ENCODE measurements around the gene SLBP.

SLBP gene

DNA sequence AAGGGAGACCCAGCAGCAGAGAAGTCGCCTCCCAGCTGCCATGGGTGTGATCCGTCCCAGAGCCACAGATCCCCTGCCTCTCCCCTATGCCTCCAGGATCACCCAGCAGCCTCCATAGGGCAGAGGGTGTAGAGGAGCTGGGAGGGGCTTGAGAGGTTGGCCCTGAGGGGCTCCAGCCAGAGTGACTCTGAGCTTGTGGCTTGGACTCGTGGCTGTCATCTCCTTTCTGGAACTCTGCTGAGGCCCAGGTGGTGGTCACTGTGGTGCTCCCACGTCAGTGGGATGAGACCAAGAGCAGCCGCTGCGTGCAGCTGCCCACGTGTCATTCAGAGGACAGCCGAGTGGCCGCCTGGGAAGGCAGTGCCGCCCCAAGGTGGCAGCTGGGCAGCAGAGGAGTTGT lies 13.4 kb upstream of the SLBP start:
- H3K27me3 Mint-ChIP-seq = no peaks in the 10 kb centered on the region
- H3K9me3 Mint-ChIP-seq (ENCODE audit: low read depth) = no peaks in the 10 kb centered on the region
- peaks cover 54% of the 10 kb centered on the region for H3K4me1 Mint-ChIP-seq (ENCODE audit: low read depth)
- peaks cover 9% of the 10 kb centered on the region for H3K36me3 Mint-ChIP-seq
- peak overlapping the region; percentile 95 for H3K4me3 Mint-ChIP-seq
- peak overlapping the region; percentile 76 for H3K27ac Mint-ChIP-seq

- peak overlapping the region; percentile 95 for H3K4me3 Mint-ChIP-seq
These were observed 11.1 kb upstream of the SLBP start for GRCh38 chr4:1723131-1723801.

DNA sequence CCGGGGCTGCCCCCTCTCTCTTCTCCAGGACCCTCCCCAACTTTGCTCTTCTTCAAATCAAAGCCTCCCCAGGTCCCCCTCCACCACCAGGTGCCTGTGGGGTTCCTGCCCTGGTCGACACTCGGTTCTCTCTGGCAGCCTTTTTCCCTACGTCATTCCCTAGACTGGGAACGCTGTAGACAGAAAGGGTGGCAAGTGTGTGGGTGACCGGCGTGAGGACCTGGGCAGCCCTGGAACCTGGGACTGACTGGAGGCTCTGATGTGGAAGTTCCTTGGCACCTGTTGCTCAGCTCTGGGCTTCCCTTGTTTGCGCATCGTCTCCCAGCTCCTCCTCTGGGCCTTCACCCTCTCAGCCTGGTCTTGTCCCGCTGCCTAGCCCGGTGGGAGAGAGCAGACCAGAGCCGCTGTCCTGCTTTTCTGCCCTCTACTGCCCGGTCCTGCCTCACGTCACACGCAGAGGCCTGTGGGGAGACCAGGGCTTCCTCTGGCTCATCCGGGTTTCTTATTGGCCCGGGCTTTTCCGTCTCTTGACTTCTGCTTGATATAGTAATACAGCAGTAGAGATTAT lies 10.5 kb upstream of the SLBP start:
- no peaks in the 10 kb centered on the region for H3K27me3 Mint-ChIP-seq
- H3K36me3 Mint-ChIP-seq = peaks cover 9% of the 10 kb centered on the region

More at GRCh38 chr4:1723131-1723801, 11.1 kb upstream of the SLBP start:
- Mint-ChIP-seq H3K27me3 (no peaks in the 10 kb centered on the region), H3K9me3 (ENCODE audit: low read depth) (no peaks in the 10 kb centered on the region), H3K36me3 (peaks cover 9% of the 10 kb centered on the region), H3K27ac (peak overlapping the region; percentile 99), H3K4me1 (ENCODE audit: low read depth) (peaks cover 57% of the 10 kb centered on the region)

DNA sequence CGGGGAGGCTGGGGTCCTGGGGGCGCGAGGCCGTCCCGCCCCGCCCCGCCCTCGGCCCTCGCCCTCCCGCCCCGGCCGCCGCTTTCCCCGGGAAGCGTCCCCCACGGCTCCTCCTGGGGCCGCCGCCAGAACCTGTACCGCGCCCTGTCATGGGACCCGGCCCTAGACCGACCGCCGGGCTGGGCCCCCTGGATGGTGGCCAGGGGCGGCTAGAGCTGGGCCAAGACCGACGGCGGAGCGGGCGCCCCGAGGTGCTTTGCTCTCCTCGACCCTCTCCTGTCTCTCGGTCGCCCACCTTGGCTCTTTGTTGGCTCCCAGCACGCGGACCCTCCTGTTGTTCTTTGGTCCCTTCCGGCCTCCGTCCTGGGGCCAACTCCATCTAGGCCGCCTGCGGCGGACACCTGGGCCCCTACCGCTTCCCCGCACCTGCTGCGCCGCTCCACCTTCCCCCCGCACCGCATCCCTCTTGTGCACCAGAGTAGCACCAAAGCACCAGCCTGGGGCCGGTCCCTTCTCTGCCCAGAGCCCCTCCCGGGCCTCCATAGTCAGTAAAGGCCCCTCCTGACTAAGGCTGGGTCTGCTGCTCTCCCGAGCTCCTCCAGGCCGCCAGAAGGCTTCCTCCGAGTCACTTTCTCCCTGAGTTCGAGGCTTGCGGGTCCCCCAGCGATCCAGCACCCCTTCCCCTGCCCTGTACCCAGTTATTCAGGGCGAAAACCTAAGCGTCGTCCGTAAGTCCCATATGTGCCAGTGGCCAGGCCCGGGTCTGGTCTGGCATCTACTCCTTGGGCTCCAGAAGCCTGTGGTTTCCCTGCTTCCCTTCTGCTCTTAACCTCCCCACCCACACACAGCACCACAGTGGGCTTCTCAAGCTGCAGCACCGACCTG lies 9.8 kb upstream of the SLBP start:
- Mint-ChIP-seq H3K4me3 (peak overlapping the region; percentile 95), H3K36me3 (peaks cover 9% of the 10 kb centered on the region)

More for the DNA sequence above, 10.5 kb upstream of the SLBP start:
- peak overlapping the region; percentile 99 for H3K27ac Mint-ChIP-seq
- no peaks in the 10 kb centered on the region for H3K9me3 Mint-ChIP-seq (ENCODE audit: low read depth)
- H3K4me1 Mint-ChIP-seq (ENCODE audit: low read depth) = peaks cover 57% of the 10 kb centered on the region
- H3K4me3 Mint-ChIP-seq = peak overlapping the region; percentile 95

DNA sequence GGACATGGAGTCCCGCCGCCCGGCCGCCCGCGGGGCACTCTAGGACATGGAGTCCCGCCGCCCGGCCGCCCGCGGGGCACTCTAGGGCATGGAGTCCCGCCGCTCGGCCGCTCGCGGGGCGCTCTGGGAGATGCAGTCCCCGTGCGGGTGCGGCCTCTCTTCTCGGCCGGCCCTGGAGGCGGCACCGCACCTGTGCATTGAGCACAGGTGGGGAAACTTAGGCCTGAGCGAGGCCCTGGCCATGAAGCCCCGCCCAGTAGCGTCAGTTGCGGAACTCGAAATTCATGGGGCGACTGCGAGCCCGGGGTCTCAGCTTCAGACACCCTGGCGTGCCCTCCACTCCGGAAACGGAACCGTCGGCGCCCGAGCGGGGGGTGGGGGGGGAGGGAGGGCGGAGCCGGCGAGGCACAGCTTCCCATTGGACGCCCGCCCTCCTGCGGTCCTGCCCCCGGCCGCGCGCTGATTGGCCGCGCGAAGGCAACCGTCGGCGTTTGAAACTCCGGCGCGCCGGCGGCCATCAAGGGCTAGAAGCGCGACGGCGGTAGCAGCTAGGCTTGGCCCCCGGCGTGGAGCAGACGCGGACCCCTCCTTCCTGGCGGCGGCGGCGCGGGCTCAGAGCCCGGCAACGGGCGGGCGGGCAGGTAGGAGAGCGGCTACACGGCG lies 9.0 kb upstream of the SLBP start, which contains the start of the genes TACC3 and TMEM129:
Gene TACC3, plus strand, starts transcription at position 519 of the 663 bp plus-strand sequence. CDS start 1,901 bp downstream, outside the sequence.
Gene TMEM129, minus strand, starts transcription at position 321 of the 663 bp plus-strand sequence. CDS start 486 bp downstream, outside the sequence.
- Mint-ChIP-seq H3K4me3 (peak within 1 kb of the TSS; percentile 95), H3K27ac (peak within 1 kb of the TSS; percentile 99), H3K27me3 (no peaks in the 10 kb centered on the region), H3K4me1 (ENCODE audit: low read depth) (peaks cover 50% of the 10 kb centered on the region), H3K36me3 (peaks cover 5% of the 10 kb centered on the region), H3K9me3 (ENCODE audit: low read depth) (no peaks in the 10 kb centered on the region)

More for the DNA sequence above, 9.8 kb upstream of the SLBP start:
- no peaks in the 10 kb centered on the region for H3K27me3 Mint-ChIP-seq
- no peaks in the 10 kb centered on the region for H3K9me3 Mint-ChIP-seq (ENCODE audit: low read depth)
- H3K27ac Mint-ChIP-seq = peak overlapping the region; percentile 99
- peaks cover 54% of the 10 kb centered on the region for H3K4me1 Mint-ChIP-seq (ENCODE audit: low read depth)

DNA sequence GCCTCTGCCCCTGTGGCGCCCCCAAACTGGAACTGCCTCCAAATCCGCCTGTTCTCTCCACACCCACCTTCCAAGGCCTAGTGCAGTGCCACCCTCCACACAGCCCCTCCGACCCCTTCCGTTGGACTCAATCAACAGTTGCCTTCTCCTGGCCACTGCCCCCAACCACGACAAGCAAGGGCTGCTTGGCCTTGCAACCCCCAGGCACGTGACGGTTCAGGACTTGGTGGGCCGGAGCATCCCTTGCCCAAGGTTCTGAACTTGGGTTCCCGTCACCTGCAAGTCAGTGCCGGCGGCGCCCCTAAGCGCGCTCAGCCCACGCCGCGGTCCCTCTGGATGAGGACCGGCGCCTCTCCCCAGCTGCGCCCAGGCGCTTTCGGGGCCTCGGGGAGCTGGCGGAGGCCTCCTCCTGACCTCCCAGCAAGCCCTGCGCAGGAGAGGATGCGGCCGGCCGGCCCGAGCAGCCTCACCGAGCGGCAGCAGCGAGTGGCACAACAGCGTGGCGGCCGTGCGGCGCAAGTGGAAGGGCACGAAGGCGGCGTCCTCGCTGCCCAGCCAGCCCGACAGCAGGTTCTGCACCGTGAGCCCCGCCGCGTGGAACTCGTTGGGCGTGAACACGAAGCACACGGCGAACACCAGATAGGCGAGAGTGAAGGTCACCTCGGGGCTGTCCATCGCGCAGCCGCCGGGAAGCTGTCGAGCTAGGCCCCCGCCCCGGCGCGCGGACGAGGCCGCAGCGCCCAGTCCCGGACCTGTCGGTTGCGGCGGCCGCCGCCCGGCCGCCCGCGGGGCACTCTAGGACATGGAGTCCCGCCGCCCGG lies 8.3 kb upstream of the SLBP start:
- no peaks in the 10 kb centered on the region for H3K9me3 Mint-ChIP-seq (ENCODE audit: low read depth)
- no peaks in the 10 kb centered on the region for H3K27me3 Mint-ChIP-seq
- H3K4me3 Mint-ChIP-seq = peak overlapping the region; percentile 94
- H3K36me3 Mint-ChIP-seq = peaks cover 5% of the 10 kb centered on the region
- peak overlapping the region; percentile 92 for H3K27ac Mint-ChIP-seq
- H3K4me1 Mint-ChIP-seq (ENCODE audit: low read depth) = peaks cover 50% of the 10 kb centered on the region

DNA sequence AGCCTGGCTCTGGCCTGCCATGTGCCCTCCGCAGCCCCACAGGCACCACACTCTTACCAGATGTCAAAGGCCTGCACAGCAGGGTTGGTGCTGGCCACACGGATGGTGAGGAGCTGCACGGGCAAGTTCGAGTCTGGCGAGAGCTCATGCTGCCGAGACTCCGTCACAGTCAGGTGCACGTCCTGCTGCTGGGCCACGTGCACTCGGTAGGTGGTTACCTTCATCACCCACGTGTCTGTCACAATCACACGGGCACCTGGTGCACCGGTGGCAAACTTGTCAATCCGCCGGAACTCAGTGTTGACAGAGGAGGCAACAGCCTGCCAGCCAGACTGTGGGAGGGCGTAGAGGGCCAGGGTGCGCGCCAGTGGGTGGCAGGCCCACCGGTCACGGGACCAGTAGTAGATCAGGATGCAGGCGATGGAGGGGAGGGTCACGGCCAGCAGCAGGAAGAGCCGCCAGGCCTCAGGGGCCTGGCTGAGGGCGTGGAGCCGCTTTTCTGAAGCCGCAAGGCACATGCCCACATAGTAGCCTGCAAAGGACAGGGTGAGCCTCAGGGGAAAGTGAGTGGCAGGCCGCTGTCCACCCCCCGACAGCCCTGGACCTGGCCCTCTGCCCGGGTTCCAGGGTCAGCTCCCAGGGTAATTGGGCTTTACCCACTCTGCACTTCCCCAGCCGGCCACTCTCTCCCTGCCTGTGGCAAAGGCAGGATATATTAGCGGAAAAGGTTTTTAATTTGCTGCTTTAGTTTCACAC lies 6.2 kb upstream of the SLBP start:
- Mint-ChIP-seq H3K27ac (no peak overlapping the region), H3K27me3 (no peaks in the 10 kb centered on the region), H3K4me1 (ENCODE audit: low read depth) (peaks cover 48% of the 10 kb centered on the region), H3K9me3 (ENCODE audit: low read depth) (no peaks in the 10 kb centered on the region), H3K36me3 (peaks cover 4% of the 10 kb centered on the region), H3K4me3 (peak overlapping the region; percentile 94)

DNA sequence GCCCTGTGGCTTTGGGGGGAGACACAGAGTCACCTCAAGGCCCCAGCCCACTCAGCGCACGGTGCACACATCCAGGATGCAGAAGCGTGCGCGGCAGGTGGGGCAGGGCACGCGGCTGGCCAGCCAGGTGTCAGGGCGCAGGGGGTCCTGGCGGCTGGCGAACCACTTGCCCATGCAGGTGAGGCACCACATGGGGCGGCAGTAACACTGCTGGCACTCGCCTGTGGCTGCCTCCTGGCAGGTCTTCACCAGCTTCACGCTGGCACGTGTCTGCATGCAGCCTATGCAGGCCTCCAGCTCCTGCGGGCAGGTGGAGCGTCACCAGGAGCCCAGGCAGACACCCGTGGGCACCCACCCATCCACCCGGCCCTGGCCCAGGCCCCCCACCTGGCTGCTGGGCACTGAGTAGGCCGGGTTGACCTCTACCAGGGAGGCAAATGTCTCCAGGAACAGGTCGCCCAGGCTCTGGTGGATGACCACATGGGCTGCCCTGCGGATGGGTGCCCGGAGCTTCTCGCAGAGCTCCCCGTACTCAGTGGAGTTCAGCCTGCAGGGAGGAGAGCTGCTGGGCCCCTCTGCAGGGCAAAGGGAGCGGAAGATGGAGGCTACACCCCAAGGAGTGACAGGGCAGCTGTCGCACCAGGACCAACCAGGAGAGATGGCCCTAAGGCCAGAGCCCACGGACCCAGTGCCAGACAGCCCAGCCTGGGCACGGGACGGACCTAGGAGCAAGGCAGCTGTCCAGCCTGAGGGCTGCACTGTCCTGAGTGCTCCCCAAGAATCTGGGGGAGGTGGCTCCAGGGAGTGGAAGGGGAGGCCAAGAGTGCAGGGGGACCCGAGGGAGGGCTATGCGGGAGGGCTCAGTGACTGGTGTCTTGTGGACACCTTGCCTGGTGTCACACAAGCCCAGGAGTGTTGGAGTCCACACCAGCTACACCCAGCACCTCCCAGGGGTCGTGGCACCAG lies 5.3 kb upstream of the SLBP start:
- Mint-ChIP-seq H3K36me3 (no peaks in the 10 kb centered on the region), H3K9me3 (ENCODE audit: low read depth) (no peaks in the 10 kb centered on the region), H3K4me3 (no peak overlapping the region), H3K27ac (no peak overlapping the region), H3K27me3 (no peaks in the 10 kb centered on the region), H3K4me1 (ENCODE audit: low read depth) (peaks cover 39% of the 10 kb centered on the region)

DNA sequence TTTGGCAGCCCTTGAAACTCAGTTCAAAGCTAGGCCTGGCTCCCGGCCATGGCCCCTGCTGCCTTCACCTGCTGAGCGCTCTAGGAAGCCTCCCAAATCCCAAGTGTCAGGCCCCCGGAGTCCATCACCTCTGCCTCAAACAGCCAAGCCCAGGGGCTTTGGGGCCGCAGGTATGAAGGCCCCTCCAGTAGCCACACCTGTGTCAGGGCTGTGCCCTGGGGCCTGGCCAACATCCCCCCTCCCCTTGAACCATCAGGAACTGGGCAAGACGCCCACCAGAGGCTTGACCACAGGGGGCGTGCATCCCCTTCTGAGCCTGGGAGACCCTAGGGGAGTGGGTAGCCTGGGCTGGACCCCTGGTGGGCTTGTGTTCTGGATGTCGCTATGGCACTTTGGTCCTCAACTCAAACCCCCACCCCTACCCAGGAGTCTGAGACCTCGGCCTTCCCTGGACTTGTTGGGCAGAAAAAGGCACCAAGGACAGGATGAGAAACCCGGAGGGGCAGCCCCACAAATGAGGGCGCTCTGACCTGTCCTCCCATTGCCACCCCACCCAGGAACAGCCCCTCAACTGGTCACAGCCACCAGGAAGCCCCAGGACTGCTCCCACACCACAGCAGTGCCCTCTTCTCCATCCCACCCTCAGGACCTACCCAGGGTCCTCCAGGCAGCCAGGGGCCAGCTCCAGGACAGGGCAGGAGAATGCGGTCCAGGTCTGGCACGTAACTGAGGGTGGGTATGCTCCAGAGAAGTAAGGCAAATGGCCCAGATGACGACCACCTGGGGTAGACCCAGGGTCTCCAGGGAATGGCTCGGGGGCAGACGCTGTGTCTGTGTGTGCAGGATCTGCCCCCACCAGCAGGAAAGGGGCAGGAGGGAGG lies 4.2 kb upstream of the SLBP start:
- peaks cover 34% of the 10 kb centered on the region for H3K4me1 Mint-ChIP-seq (ENCODE audit: low read depth)
- no peak overlapping the region for H3K27ac Mint-ChIP-seq
- H3K36me3 Mint-ChIP-seq = peaks cover 2% of the 10 kb centered on the region
- H3K9me3 Mint-ChIP-seq (ENCODE audit: low read depth) = no peaks in the 10 kb centered on the region
- H3K4me3 Mint-ChIP-seq = no peak overlapping the region
- no peaks in the 10 kb centered on the region for H3K27me3 Mint-ChIP-seq

DNA sequence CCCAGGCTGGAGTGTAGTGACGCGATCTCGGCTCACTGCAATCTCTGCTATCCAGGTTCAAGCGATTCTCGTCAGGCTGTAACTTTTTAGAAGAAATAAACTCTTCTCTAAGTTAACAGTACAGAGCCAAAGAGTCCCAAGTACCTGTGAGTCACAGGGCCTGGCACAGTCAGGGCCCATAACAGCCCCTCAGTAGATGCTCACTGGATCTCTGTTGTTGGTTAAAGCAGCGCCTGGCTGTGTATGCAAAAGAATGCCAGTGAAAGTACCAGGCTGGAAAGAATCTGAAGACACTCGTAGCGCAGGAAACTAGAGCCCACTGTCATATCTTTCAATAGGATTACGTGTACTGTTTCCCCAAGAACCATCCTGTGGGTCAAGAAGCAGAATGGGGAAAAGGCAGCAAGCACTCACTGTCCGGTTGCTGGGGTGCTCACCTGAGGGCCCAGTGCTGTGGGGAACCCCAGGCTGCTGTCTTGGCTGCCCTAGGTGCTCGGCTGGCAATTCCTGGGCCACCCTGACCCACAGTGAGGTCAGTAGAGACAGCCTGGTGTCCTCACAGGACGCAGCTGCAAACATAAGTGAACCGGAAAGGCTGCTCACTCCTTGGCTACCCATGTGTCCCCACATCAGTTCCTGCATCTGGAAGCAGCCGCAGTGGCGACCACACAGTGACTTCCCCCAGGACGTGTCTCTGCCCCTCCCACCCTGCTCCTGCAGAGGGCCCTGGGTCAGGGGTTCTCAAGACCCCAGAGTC lies 3.1 kb upstream of the SLBP start:
- Mint-ChIP-seq H3K4me3 (peak overlapping the region; percentile 99), H3K36me3 (peaks cover 8% of the 10 kb centered on the region), H3K27ac (peak overlapping the region; percentile 64), H3K4me1 (ENCODE audit: low read depth) (peaks cover 41% of the 10 kb centered on the region), H3K27me3 (no peaks in the 10 kb centered on the region), H3K9me3 (ENCODE audit: low read depth) (no peaks in the 10 kb centered on the region)

DNA sequence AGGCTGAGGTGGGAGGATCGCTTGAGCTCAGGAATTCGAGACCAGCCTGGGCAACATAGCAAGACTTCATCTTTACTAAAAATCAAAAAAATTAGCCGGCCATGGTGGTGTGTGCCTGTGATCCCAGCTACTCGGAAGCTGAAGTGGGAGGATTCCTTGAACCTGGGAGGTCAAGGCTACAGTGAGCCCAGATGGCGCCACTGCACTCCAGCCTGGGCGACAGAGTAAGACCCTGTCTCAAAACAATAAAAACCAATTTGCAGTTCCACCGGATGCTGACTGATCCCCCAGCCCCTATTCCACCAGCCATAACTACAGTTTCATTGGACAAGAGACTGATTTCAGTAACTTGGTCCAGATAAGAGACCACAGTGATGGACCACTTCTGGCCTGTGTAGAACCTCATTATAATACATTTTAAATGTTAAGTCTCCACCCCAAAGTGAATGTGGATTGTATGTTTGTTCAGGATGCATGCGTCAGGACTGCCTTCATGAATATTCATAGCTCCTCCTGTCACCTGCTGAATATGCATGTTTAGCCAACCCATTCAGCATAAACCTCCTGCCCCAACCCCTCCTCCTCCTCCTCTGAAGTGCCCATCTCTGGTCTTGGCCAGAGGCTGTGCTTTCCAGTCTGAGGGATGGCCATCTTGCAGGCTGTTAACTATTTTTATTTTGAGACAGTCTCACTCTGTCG lies 2.3 kb upstream of the SLBP start:
- Mint-ChIP-seq H3K27me3 (no peaks in the 10 kb centered on the region), H3K4me3 (peak overlapping the region; percentile 99), H3K9me3 (ENCODE audit: low read depth) (no peaks in the 10 kb centered on the region), H3K27ac (peak overlapping the region; percentile 98), H3K36me3 (peaks cover 11% of the 10 kb centered on the region), H3K4me1 (ENCODE audit: low read depth) (peaks cover 42% of the 10 kb centered on the region)
